Epithelial cell of esophagus (primary cell): ENCODE data around the gene KLHL29.
A peak's percentile ranks its signal among the peaks of the same experiment; 100 is the strongest.
"Not testable (repeated sequence)": the region's sequence is repeated elsewhere in the genome, so short reads cannot be mapped to it uniquely, and the experiment has no call there.

Experiments used
- DNase-seq: peaks from one replicate; pipeline ENCODE4 v3.0.0; 2010; ENCODE audit warnings: low read depth
- H3K4me3 ChIP-seq: 2 replicates; pipeline ENCODE4 v1.5.1; 2011; ENCODE audit warnings: mild to moderate bottlenecking, low read length, control low read depth
- TF ChIP-seq, protein P1 (sequence below): IDR thresholded peaks from 2 replicates; pipeline ENCODE4 v1.5.1; 2011; ENCODE audit warnings: low read depth, mild to moderate bottlenecking, low read length, control low read depth, inconsistent platforms; ENCODE audit not compliant: insufficient read depth; ENCODE audit errors: missing control alignments

The KLHL29 gene

DNA sequence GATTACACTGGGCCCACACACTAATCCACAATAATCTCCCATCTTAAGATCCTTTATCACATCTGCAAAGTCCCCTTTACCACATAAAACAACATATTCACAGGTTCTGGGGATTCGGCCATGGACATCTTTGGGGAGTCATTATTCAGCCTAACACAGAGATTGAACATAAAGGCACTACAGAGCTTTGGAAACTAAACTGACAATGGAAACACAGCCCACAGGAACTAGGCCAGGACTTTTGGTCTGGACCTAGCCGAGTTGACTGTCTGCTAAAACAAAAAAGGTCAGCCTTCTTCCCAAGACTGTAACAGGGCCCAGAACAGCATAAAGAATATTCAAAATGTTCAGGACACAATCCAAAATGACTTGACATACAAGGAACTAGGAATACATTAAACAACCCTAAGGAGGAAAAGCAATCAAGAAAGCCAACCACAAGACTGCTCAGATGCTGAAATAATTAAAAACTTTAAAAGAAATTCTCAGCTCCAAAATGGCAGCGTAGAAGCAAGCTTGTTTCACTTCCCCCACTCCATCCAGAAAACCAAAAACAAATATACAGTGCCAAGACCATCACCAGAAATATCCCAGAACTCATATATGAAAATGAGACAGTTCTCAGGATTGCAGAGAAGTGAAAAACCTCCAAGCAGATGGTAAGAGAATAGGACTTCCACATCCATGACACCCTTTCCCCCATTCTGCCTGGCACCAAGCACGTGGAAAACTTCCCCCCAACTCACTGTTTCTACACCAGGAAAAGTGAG lies 334.1 kb downstream of the KLHL29 start:
- TF ChIP-seq, protein P1, sequence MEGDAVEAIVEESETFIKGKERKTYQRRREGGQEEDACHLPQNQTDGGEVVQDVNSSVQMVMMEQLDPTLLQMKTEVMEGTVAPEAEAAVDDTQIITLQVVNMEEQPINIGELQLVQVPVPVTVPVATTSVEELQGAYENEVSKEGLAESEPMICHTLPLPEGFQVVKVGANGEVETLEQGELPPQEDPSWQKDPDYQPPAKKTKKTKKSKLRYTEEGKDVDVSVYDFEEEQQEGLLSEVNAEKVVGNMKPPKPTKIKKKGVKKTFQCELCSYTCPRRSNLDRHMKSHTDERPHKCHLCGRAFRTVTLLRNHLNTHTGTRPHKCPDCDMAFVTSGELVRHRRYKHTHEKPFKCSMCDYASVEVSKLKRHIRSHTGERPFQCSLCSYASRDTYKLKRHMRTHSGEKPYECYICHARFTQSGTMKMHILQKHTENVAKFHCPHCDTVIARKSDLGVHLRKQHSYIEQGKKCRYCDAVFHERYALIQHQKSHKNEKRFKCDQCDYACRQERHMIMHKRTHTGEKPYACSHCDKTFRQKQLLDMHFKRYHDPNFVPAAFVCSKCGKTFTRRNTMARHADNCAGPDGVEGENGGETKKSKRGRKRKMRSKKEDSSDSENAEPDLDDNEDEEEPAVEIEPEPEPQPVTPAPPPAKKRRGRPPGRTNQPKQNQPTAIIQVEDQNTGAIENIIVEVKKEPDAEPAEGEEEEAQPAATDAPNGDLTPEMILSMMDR, result no peak
- no peak for DNase-seq

DNA sequence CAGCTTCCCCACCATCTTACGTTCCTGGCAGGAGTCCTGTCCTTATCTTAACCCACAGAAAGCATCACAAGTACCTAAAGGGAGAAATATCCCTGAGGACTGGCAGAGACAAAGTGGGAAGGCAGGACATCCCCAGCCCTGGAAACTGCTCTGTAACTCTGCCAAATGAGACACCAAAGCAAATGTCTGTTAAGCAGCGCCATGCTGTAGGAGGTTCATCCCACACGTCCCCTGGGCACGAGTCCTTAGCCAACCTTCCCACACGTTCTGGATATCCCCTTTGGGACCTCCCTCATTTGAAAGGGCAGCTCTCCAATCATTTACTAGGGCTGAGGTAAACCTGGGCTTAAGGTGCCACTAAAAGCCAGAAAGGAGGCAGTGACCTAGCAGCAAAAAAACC lies 334.7 kb downstream of the KLHL29 start:
- no peak overlapping the region for H3K4me3 ChIP-seq
- TF ChIP-seq, protein P1, result no peak
- DNase-seq, result no peak

More for the DNA sequence above, 334.1 kb downstream of the KLHL29 start:
- H3K4me3 ChIP-seq, result no peak overlapping the region

DNA sequence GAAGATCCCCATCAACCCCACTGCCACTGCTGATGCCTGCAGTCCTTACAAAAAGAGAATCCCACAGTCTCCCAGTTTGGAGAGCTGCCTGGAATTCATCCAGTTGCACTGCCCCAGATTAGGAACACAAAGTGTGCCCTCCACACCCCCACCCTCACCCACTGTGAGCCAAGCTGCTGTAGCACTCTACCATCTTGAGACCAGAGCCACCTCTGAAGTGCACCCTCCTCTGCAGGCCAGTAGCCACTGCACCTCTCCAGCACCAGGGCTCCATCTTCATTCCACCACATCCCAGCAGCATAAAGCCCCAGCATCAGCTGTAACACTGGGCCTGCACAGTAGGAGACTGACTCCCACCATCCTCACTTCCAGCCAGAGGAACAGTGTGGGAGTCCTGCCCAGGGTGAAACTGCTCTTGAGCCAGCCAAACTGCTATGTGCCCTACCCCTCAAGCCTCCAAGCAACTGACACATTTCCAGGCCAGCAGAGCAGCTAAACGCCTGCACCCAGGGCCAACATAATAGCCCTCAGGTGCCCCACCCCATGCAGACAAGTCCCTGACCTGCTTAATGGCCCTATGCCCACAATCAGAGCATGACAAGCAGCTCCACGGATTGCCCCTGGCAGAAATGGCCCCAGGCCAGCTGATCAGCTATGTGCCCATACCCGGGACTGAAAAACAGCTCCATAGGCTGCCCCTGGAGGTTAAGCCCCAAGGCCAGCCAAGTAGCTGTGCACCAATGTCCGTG lies 335.9 kb downstream of the KLHL29 start:
- TF ChIP-seq, protein P1, result no peak
- no peak overlapping the region for H3K4me3 ChIP-seq
- DNase-seq, result peak; percentile 19

DNA sequence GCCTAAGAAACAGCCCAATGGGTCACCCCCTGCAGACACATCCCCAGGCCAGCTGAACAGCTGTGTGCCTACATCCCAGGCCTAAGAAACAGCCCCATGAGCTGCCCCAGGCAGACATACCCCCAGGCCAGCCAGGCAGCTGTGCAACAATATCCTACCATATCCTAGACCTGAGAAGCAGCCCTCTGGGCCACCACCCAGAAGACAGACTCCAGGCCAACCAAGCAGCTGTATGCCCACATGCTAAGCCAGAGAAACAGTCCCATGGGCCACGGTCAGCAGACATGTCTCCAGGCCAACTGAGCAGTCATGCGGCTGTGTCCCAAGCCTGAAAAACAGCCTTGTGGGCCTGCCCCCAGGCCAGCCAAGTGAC lies 336.5 kb downstream of the KLHL29 start:
- H3K4me3 ChIP-seq, result no peak overlapping the region
- DNase-seq, result no peak
- TF ChIP-seq, protein P1, result no peak

DNA sequence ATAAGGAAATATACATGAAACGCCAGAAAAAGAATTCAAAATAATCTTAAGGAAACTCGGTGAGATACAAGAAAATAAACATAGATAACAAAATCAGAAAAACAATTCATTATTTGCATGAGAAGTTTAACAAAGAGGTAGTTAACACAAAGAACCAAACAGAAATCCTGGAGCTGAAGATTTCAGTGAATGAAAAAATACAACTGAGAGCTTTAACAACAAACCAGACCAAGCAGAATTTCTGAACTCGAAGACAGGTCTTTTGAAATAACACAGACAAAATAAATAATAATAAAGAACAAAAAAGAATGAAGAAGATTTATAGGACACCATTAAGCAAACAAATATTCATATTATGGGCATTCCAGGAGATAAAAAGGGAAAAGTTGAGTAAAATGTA lies 337.3 kb downstream of the KLHL29 start:
- TF ChIP-seq, protein P1, result no peak
- no peak for DNase-seq

DNA sequence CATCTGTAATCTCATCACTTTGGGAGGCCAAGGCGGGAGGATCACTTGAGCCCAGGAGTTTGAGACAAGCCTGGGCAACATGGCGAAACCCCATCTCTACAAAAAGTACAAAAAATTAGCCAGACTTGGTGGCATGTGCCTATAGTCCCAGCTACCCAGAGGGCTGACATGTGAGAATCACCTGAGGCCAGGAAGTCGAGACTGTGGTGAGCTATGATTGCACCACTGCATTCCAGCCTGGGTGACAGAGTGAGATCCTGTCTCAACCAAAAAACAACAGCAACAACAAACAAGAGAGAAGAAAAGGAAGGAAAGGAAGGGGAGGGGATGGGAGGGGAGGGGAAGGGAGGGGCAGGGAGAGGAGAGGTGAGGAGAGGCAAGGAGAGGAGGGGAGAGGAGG lies 338.1 kb downstream of the KLHL29 start:
- DNase-seq, result peak; percentile 73

More for the DNA sequence above, 337.3 kb downstream of the KLHL29 start:
- H3K4me3 ChIP-seq, result no peak overlapping the region

DNA sequence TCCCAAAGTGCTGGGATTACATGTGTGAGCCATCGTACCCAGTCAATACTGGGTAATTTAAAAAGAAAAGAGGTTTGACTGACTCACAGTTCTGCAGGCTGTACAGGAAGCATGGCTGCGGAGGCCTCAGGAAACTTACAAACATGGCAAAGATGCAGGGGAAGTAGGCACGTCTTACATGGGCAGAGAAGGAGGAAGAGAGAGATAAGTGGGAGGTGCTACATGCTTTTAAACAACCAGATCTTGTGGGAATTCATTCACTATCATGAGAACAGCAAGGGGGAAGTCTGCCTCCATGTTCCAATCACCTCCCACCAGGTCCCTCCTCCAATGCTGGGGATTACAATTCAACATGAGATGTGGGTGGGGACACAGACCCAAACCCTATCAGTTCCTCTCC lies 349.4 kb downstream of the KLHL29 start:
- TF ChIP-seq, protein P1, result no peak
- DNase-seq, result no peak
- H3K4me3 ChIP-seq, result no peak overlapping the region

More for the DNA sequence above, 338.1 kb downstream of the KLHL29 start:
- not testable (repeated sequence) for H3K4me3 ChIP-seq

DNA sequence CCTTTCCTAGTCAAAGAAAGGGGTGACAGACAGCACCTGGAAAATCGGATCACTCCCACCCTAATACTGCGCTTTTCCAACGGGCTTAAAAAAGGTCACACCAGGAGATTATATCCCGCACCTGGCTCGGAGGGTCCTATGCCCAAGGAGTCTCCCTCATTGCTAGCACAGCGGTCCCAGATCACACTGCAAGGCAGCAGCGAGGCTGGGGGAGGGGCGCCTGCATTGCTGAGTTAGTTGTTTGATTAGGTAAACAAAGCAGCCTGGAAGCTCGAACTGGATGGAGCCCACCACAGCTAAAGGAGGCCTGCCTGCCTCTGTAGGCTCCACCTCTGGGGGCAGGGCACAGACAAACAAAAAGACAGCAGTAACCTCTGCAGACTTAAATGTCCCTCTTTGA lies 351.8 kb downstream of the KLHL29 start:
- H3K4me3 ChIP-seq, DNase-seq: not testable (repeated sequence)
